ENCODE results near the gene GPR68. TPM values are rescaled to one million over a fixed set of nuclear protein-coding genes. Genes with fewer than 3 reads are reported as not detected.
"Not testable (repeated sequence)": the region's sequence is repeated elsewhere in the genome, so short reads cannot be mapped to it uniquely, and the experiment has no call there.

Gene GPR68
- total RNA-seq, 1 donor = 8.0 TPM

- H3K36me3 ChIP-seq (ENCODE audit: insufficient read depth, low read length) = no peaks in the 10 kb centered on the region
- no peaks in the 10 kb centered on the region for H4K20me1 ChIP-seq (ENCODE audit: insufficient read depth, low read length)
- no peak for TF ChIP-seq CTCF (IDR thresholded peaks at IDR 0.05; ENCODE audit: extremely low read depth, low read depth, low read length)
- no peak overlapping the region for H3K27ac ChIP-seq (ENCODE audit: low read depth, low read length)
- no peak overlapping the region for H3K4me2 ChIP-seq (ENCODE audit: insufficient read depth, low read length)
- no peaks in the 10 kb centered on the region for H3K27me3 ChIP-seq (ENCODE audit: insufficient read depth, low read length)
- peaks cover 16% of the 10 kb centered on the region for H3K79me2 ChIP-seq (ENCODE audit: insufficient read depth, low read length)
- DNase-seq (ENCODE audit: insufficient read length, low spot score, missing footprints) = no peak
- peaks cover 24% of the 10 kb centered on the region for H3K4me1 ChIP-seq (ENCODE audit: insufficient read depth, low read length)
- no peak overlapping the region for H2AFZ ChIP-seq (ENCODE audit: low read length)
- H3K9me3 ChIP-seq (ENCODE audit: low read depth, low read length) = no peaks in the 10 kb centered on the region
- no peak overlapping the region for H3K4me3 ChIP-seq (ENCODE audit: insufficient read depth, low read length)
Measured at GRCh38 chr14:91246051-91246852, 1.7 kb upstream of the GPR68 start.

- H3K36me3 ChIP-seq (ENCODE audit: insufficient read depth, low read length); H3K4me2 ChIP-seq (ENCODE audit: insufficient read depth, low read length): not testable (repeated sequence)
Measured at GRCh38 chr14:91245616-91246015, 1.1 kb upstream of the GPR68 start.

GRCh38 chr14:91245029-91245428, 525 bp upstream of the GPR68 start:
- peaks cover 21% of the 10 kb centered on the region for H3K79me2 ChIP-seq (ENCODE audit: insufficient read depth, low read length)
- peak overlapping the region; percentile 78 for H2AFZ ChIP-seq (ENCODE audit: low read length)
- peak overlapping the region; percentile 91 for H3K4me2 ChIP-seq (ENCODE audit: insufficient read depth, low read length)
- no peaks in the 10 kb centered on the region for H4K20me1 ChIP-seq (ENCODE audit: insufficient read depth, low read length)
- no peaks in the 10 kb centered on the region for H3K9me3 ChIP-seq (ENCODE audit: low read depth, low read length)
- TF ChIP-seq CTCF (IDR thresholded peaks at IDR 0.05; ENCODE audit: extremely low read depth, low read depth, low read length) = no peak
- peak overlapping the region; percentile 92 for H3K27ac ChIP-seq (ENCODE audit: low read depth, low read length)
- no peaks in the 10 kb centered on the region for H3K27me3 ChIP-seq (ENCODE audit: insufficient read depth, low read length)
- DNase-seq (ENCODE audit: insufficient read length, low spot score, missing footprints) = no peak
- peak overlapping the region; percentile 67 for H3K4me3 ChIP-seq (ENCODE audit: insufficient read depth, low read length)
- H3K36me3 ChIP-seq (ENCODE audit: insufficient read depth, low read length) = no peaks in the 10 kb centered on the region
- peaks cover 22% of the 10 kb centered on the region for H3K4me1 ChIP-seq (ENCODE audit: insufficient read depth, low read length)

More at GRCh38 chr14:91245616-91246015, 1.1 kb upstream of the GPR68 start:
- not testable (repeated sequence) for H3K4me3 ChIP-seq (ENCODE audit: insufficient read depth, low read length); H2AFZ ChIP-seq (ENCODE audit: low read length); H3K27me3 ChIP-seq (ENCODE audit: insufficient read depth, low read length); H3K9me3 ChIP-seq (ENCODE audit: low read depth, low read length); H4K20me1 ChIP-seq (ENCODE audit: insufficient read depth, low read length); DNase-seq (ENCODE audit: insufficient read length, low spot score, missing footprints); H3K27ac ChIP-seq (ENCODE audit: low read depth, low read length)
- Histone ChIP-seq H3K4me1 (ENCODE audit: insufficient read depth, low read length) (peaks cover 22% of the 10 kb centered on the region), H3K79me2 (ENCODE audit: insufficient read depth, low read length) (peaks cover 21% of the 10 kb centered on the region)

GRCh38 chr14:91243074-91243471, 1.4 kb downstream of the GPR68 start:
- TF ChIP-seq CTCF (IDR thresholded peaks at IDR 0.05; ENCODE audit: extremely low read depth, low read depth, low read length) = no peak
- no peaks in the 10 kb centered on the region for H3K36me3 ChIP-seq (ENCODE audit: insufficient read depth, low read length)
- H3K4me3 ChIP-seq (ENCODE audit: insufficient read depth, low read length) = peak overlapping the region; percentile 55
- H2AFZ ChIP-seq (ENCODE audit: low read length) = peak overlapping the region; percentile 68
- peaks cover 22% of the 10 kb centered on the region for H3K4me1 ChIP-seq (ENCODE audit: insufficient read depth, low read length)
- no peaks in the 10 kb centered on the region for H4K20me1 ChIP-seq (ENCODE audit: insufficient read depth, low read length)
- no peaks in the 10 kb centered on the region for H3K27me3 ChIP-seq (ENCODE audit: insufficient read depth, low read length)
- H3K4me2 ChIP-seq (ENCODE audit: insufficient read depth, low read length) = peak overlapping the region; percentile 91
- DNase-seq (ENCODE audit: insufficient read length, low spot score, missing footprints) = no peak
- H3K79me2 ChIP-seq (ENCODE audit: insufficient read depth, low read length) = peaks cover 34% of the 10 kb centered on the region
- H3K9me3 ChIP-seq (ENCODE audit: low read depth, low read length) = no peaks in the 10 kb centered on the region
- H3K27ac ChIP-seq (ENCODE audit: low read depth, low read length) = peak overlapping the region; percentile 92
